Keratinocyte (primary cell): ENCODE data around the gene TFDP1.

Experiments
- CTCF ChIP-seq, 3 experiments: IDR thresholded peaks in 1 of 3; conservative IDR thresholded peaks in 1 of 3; optimal IDR thresholded peaks in 1 of 3; 2 replicates in 2 of 3; 3 replicates in 1 of 3; pipeline versions ENCODE3 to v1.5.1; 2011; ENCODE audit warnings: low read length in 3 of 3, mild to moderate bottlenecking in 3 of 3, moderate library complexity in 2 of 3, control low read depth in 1 of 3, inconsistent platforms in 1 of 3; ENCODE audit not compliant: insufficient read depth in 2 of 3; ENCODE audit errors: extremely low read depth in 1 of 3
- EZH2 ChIP-seq: IDR thresholded peaks from one replicate; pipeline ENCODE4 v1.6.1; 2012; ENCODE audit warnings: inconsistent platforms, mild to moderate bottlenecking, low read length, moderate library complexity

GRCh38 chr13:113666329-113666670 is 81.7 kb downstream of the TFDP1 start:
- no peak for TF ChIP-seq CTCF (optimal IDR thresholded peaks at IDR 0.05 in 1 of 3, IDR thresholded peaks at IDR 0.05 in 1 of 3, conservative IDR thresholded peaks at IDR 0.05 in 1 of 3; ENCODE audit: extremely low read depth in 1 of 3, insufficient read depth in 2 of 3, low read length in 3 of 3)
- no peak for TF ChIP-seq EZH2
